Activated naive CD8-positive, alpha-beta T cell treated with anti-CD3 and anti-CD28 coated beads, Interleukin-2, amount 10 ng/mL, durations not matched to agents 7 days and 5 days (primary cell): ENCODE results near the gene ARRDC2. TPM values are rescaled to one million over a fixed set of nuclear protein-coding genes. Genes with fewer than 3 reads are reported as not detected.
"Not testable (repeated sequence)": the region's sequence is repeated elsewhere in the genome, so short reads cannot be mapped to it uniquely, and the experiment has no call there.

ENCODE experiments used
- ATAC-seq: fragments of 150-1000 bp; cut with Tn5 transposase; one replicate; pipeline ENCODE4 v1.10.0; 2021; ENCODE audit warnings: low read depth, moderate library complexity
- POLR2A ChIA-PET: fragments of 350-600 bp; sonication (Branson Sonifier 250); formaldehyde crosslinking; loops from one replicate; lab custom pipeline; 2021; ENCODE audit warnings: antibody characterized with exemption; lab: Charles Lee
- DNase-seq: peaks from one replicate; pipeline ENCODE4 v3.0.0; 2021
- H3K27ac Mint-ChIP-seq: one replicate; pipeline ENCODE4 v1.8.0; 2022; ENCODE audit warnings: mild to moderate bottlenecking, mixed read lengths
- H3K27me3 Mint-ChIP-seq: one replicate; pipeline ENCODE4 v1.8.0; 2022; ENCODE audit warnings: mild to moderate bottlenecking, moderate library complexity, mixed read lengths
- H3K36me3 Mint-ChIP-seq: one replicate; pipeline ENCODE4 v1.8.0; 2021; ENCODE audit warnings: mild to moderate bottlenecking, mixed read lengths
- H3K4me1 Mint-ChIP-seq: one replicate; pipeline ENCODE4 v1.8.0; 2021; ENCODE audit warnings: mixed read lengths
- H3K4me3 Mint-ChIP-seq: one replicate; pipeline ENCODE4 v1.8.0; 2022; ENCODE audit warnings: mild to moderate bottlenecking, moderate library complexity, mixed read lengths
- H3K9me3 Mint-ChIP-seq: one replicate; pipeline ENCODE4 v1.8.0; 2021; ENCODE audit warnings: mixed read lengths
- total RNA-seq, 2 experiments: library from RNA; stranded (reverse); gene quantifications; one replicate each; pipeline ENCODE4 v1.2.3, GENCODE V29; 2021

ARRDC2 gene
- total RNA-seq, 2 experiments from 2014 or later = 66.5 to 71.2 TPM

DNA sequence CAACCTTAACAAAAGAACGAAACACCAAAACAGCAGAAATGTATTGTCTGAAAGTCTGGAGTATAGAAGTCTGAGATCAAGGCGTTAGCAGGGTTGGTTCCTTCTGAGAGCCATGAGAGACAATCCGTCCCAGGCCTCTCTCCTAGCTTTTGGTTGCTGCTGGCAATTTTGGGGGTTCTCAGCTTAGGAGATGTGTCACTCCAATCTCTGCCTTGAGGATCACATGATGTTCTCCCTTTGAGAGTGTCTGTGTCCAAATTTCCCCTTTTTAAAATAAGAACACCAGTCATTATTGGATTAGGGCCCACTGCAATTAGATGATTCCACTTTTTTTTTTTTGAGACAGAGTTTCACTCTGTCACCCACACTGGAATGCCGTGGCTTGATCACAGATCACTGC, 30.9 kb upstream of the ARRDC2 start:
- Mint-ChIP-seq H3K4me3 (no peak overlapping the region), H3K27ac (no peak overlapping the region), H3K4me1 (peaks cover 3% of the 10 kb centered on the region), H3K27me3 (peaks cover 23% of the 10 kb centered on the region), H3K36me3 (no peaks in the 10 kb centered on the region), H3K9me3 (no peaks in the 10 kb centered on the region)
- no peak for DNase-seq
- POLR2A ChIA-PET = no interaction called here
- ATAC-seq = no peak

DNA sequence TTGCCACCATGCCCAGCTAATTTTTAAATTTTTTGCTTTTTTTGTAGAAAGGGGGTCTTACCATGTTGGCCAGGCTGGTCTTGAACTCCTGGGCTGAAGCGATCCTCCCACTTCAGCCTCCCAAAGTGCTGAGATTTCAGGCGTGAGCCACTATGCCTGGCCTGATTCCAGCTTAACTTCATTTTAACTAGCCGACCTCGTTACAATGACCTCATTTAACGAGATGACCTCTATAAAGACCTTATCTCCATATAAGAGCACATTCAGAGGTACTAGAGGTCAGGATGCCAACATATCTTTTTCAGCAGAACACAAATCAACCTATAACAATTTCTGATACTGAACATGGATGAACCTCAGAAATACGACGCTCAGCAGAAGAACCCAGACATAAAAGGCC, 30.5 kb upstream of the ARRDC2 start:
- H3K4me1 Mint-ChIP-seq = peaks cover 3% of the 10 kb centered on the region
- H3K36me3 Mint-ChIP-seq = no peaks in the 10 kb centered on the region
- POLR2A ChIA-PET = no interaction called here
- H3K4me3 Mint-ChIP-seq = no peak overlapping the region
- peaks cover 23% of the 10 kb centered on the region for H3K27me3 Mint-ChIP-seq
- DNase-seq (no peak), ATAC-seq (no peak)
- H3K27ac Mint-ChIP-seq = no peak overlapping the region
- no peaks in the 10 kb centered on the region for H3K9me3 Mint-ChIP-seq

DNA sequence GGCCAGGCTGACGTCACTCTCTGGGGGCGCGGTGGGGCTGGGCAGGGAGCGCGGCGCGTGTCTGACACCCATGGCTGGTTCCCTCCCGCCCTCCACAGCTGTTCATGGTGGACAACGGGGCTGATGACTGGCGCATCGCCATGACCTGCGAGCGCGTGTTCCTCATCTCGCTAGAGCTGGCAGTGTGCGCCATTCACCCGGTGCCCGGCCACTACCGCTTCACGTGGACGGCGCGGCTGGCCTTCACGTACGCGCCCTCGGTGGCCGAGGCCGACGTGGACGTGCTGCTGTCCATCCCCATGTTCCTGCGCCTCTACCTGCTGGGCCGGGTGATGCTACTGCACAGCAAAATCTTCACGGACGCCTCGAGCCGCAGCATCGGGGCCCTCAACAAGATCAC, 26.4 kb upstream of the ARRDC2 start:
- Mint-ChIP-seq H3K9me3 (no peaks in the 10 kb centered on the region), H3K27ac (no peak overlapping the region), H3K4me1 (peaks cover 11% of the 10 kb centered on the region), H3K4me3 (no peak overlapping the region), H3K27me3 (peaks cover 23% of the 10 kb centered on the region), H3K36me3 (no peaks in the 10 kb centered on the region)
- ATAC-seq (no peak), DNase-seq (no peak)
- POLR2A ChIA-PET = no interaction called here

DNA sequence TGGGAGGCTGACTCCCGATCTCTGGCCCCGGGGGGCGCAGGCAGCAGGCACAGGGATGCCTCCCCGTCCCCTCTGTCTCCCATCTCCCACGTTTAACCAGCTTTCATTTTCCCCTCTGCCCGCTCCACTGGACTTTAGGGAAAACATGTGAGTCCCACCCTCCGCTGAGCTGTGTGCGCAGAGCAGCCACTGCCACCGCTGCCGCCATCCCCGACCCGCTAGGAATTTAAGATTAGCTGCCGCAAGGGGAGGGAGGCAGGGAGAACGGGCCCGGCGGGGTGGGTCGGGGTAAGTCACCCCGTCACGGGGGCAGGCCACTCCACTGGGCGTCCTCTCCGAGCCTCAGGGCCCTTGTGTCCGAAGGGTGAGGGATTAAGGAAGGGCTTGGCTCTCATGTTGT, 25.5 kb upstream of the ARRDC2 start:
- Mint-ChIP-seq H3K4me1 (peaks cover 11% of the 10 kb centered on the region), H3K9me3 (no peaks in the 10 kb centered on the region)
- POLR2A ChIA-PET = no interaction called here

DNA sequence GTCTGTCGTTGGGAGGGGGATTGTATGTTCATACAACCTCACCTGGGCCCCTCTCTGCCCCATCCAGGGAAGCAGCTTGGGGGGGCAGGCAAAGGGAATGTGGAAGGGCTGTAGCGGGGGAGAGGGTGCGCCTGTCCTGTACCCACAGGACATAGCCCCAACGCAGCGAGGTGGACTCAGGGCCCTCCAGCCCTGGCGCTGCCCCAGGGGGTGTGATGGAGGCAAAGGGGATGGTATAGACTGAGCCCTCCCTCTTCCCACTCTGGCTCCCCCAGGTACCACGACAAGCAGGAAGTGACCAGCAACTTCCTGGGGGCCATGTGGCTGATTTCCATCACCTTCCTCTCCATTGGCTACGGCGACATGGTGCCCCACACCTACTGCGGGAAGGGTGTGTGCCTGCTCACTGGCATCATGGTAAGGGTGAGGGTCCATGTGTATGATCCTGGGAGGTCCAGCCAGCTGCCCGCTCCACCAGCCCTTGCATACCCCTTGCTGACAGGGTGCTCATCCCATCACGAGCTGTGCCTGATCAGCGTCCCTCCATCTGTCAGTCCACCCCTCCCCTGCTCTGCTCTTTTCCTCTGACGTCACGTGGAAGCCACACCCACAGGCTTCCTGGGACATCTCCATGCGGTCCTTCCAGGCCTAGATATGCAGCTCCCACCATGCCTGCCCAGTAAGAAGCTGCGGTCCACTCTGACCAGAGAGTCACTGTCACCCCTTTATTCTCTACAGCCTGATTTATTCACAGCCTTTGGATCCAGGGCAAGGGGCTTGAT, 22.7 kb upstream of the ARRDC2 start:
- ATAC-seq = no peak
- Mint-ChIP-seq H3K4me1 (peaks cover 8% of the 10 kb centered on the region), H3K27me3 (peaks cover 7% of the 10 kb centered on the region), H3K9me3 (no peaks in the 10 kb centered on the region), H3K4me3 (no peak overlapping the region), H3K27ac (no peak overlapping the region), H3K36me3 (no peaks in the 10 kb centered on the region)
- POLR2A ChIA-PET = interaction anchor here (0.6 kb wide), 1 partner anchor 38 kb away, joined by 3 read pairs; no protein-coding TSS in a partner anchor
- DNase-seq = no peak

More for the DNA sequence above, 25.5 kb upstream of the ARRDC2 start:
- H3K36me3 Mint-ChIP-seq = no peaks in the 10 kb centered on the region
- H3K27ac Mint-ChIP-seq = no peak overlapping the region
- no peak overlapping the region for H3K4me3 Mint-ChIP-seq
- peaks cover 22% of the 10 kb centered on the region for H3K27me3 Mint-ChIP-seq
- ATAC-seq (no peak), DNase-seq (no peak)

DNA sequence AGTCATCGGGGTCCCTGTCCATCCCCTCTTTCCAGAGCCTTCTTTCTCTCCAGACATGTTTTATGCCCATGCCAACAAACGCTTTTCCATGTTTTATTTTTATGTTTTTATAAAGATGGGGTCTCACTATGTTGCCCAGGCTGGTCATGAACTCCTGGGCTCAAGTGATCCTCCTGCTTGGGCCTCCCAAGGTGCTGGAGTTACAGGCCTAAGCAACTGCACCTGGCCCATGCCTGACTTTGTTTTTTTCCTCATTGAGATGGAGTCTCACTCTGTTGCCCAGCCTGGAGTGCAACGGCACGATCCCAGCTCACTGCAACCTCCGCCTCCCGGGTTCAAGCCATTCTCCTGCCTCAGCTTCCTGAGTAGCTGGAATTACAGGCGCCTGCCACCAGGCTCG, 21.4 kb upstream of the ARRDC2 start:
- H3K9me3 Mint-ChIP-seq, POLR2A ChIA-PET, H3K4me1 Mint-ChIP-seq, H3K27ac Mint-ChIP-seq, ATAC-seq, H3K36me3 Mint-ChIP-seq, DNase-seq, H3K27me3 Mint-ChIP-seq, H3K4me3 Mint-ChIP-seq: not testable (repeated sequence)

DNA sequence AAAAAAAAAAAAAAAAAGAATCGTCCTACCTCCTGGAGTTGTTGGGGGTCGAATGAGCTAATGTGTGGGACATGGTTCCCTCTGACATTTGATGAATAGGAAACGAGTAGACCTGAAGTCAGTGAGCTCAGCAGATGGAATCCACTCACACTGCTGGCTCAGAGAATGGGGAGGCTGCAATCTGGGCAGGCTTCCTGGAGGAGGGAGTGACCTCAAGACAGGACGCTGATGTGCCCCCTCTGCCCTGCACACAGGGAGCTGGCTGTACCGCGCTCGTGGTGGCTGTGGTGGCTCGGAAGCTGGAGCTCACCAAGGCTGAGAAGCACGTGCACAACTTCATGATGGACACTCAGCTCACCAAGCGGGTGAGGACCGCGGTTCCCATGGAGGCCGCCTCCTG, 19.8 kb upstream of the ARRDC2 start:
- Mint-ChIP-seq H3K9me3 (no peaks in the 10 kb centered on the region), H3K4me3 (no peak overlapping the region), H3K4me1 (peaks cover 8% of the 10 kb centered on the region), H3K27me3 (no peaks in the 10 kb centered on the region), H3K27ac (no peak overlapping the region), H3K36me3 (no peaks in the 10 kb centered on the region)
- DNase-seq (no peak), ATAC-seq (no peak)
- POLR2A ChIA-PET = interaction anchor here (0.7 kb wide), 1 partner anchor 138 kb away, joined by 5 read pairs; no protein-coding TSS in a partner anchor

DNA sequence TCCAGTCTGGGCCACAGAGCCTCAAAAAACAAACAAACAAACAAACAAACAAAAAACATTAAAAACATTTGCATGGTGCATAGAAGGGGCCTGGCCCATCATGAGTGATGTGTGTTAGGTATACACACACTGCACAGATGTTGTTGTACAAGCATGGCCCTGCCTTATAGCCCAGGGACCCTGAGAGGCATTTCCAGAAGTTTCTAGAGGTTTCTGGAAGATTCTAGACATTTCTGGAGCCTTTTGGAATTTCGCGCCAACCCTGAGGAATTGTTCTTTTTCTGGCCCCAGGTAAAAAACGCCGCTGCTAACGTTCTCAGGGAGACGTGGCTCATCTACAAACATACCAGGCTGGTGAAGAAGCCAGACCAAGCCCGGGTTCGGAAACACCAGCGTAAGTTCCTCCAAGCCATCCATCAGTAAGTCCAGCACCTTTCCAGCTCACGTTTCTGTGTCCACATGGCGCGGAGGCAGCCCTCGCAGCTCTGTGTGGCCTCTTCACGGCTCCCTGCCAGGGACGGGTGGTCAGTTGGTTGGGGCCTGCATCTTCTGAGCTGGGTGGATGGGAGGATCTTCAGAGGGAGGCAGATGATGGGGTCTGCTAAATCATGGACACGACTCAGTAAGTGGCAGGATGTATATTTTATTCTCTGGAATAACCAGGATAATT, 18.4 kb upstream of the ARRDC2 start:
- H3K36me3 Mint-ChIP-seq = no peaks in the 10 kb centered on the region
- H3K9me3 Mint-ChIP-seq = no peaks in the 10 kb centered on the region
- H3K4me1 Mint-ChIP-seq = peaks cover 8% of the 10 kb centered on the region
- DNase-seq (no peak), ATAC-seq (no peak)
- POLR2A ChIA-PET = no interaction called here
- no peaks in the 10 kb centered on the region for H3K27me3 Mint-ChIP-seq
- no peak overlapping the region for H3K27ac Mint-ChIP-seq
- no peak overlapping the region for H3K4me3 Mint-ChIP-seq

DNA sequence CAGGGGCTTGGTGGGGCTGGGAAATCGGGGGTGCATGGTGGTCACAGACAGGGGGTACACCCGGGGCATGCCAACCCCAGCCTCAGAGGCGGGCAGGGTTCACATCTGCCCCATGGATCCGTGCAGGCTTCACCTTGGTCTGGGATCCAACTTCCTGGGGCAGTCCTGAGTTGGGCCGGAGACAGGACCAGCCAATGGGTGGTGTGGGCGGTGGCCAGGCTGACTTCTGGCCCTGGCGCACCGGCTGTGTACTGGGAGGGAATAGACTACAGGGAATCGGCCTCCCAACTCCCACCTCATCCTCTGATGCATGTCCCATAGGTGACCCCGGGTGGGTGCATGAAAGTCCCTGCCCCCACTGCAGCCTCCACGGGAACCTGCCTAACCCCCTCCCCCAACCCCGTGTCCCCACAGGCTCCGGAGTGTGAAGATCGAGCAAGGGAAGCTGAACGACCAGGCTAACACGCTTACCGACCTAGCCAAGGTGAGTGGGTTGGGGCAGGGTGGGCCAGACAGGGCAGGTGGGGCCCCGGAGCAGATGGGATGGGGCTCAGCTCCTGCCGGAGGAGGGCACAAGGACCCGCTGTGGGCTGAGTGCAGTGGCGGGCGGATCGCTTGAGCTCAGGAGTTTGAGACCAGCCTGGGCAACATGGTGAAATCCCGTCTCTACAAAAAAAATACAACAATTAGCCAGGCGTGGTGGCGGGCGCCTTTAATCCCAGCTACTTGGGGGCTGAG, 14.7 kb upstream of the ARRDC2 start:
- POLR2A ChIA-PET = interaction anchor here (1.2 kb wide), 1 partner anchor 60 kb away, joined by 3 read pairs; the partner anchor contains the start of gene CCDC124
- ATAC-seq = no peak

DNA sequence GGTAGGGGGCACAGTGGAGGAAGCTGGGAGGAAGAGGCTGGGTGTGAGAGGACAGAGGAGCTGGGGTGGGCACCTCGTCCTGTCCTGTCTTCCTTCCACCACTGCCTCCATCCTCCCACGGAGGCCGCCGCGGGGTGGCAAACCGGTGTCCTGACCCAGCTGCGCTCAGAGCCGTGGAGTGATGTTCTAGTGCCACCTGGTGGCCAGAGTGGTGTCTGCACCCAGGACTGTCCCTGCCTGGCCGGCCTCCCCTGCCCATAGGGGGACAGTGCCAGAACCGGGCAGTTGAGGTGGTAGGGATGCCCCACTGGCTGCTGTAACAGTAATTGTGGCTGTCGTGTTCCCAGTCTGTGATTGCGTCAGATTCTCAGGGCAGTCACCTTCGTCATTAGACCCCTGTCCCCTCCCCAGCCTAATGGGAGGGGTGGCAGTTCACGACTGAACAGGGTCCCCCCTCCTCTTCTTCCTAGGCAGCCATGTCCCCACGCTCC, 11.1 kb upstream of the ARRDC2 start:
- ATAC-seq (peak; percentile 48), DNase-seq (peak; percentile 91)
- POLR2A ChIA-PET = interaction anchor here (0.9 to 2.8 kb wide), 2 partner anchors 51 to 59 kb away, joined by 5 to 9 read pairs; no protein-coding TSS in a partner anchor
- peaks cover 9% of the 10 kb centered on the region for H3K27me3 Mint-ChIP-seq
- H3K4me3 Mint-ChIP-seq = no peak overlapping the region
- H3K36me3 Mint-ChIP-seq = peaks cover 2% of the 10 kb centered on the region
- peaks cover 7% of the 10 kb centered on the region for H3K4me1 Mint-ChIP-seq
- H3K27ac Mint-ChIP-seq = no peak overlapping the region
- H3K9me3 Mint-ChIP-seq = no peaks in the 10 kb centered on the region

More for the DNA sequence above, 14.7 kb upstream of the ARRDC2 start:
- H3K9me3 Mint-ChIP-seq = no peaks in the 10 kb centered on the region
- H3K36me3 Mint-ChIP-seq = no peaks in the 10 kb centered on the region
- H3K4me3 Mint-ChIP-seq = no peak overlapping the region
- no peak overlapping the region for H3K27ac Mint-ChIP-seq
- DNase-seq = no peak
- H3K27me3 Mint-ChIP-seq = peaks cover 9% of the 10 kb centered on the region
- peaks cover 2% of the 10 kb centered on the region for H3K4me1 Mint-ChIP-seq

DNA sequence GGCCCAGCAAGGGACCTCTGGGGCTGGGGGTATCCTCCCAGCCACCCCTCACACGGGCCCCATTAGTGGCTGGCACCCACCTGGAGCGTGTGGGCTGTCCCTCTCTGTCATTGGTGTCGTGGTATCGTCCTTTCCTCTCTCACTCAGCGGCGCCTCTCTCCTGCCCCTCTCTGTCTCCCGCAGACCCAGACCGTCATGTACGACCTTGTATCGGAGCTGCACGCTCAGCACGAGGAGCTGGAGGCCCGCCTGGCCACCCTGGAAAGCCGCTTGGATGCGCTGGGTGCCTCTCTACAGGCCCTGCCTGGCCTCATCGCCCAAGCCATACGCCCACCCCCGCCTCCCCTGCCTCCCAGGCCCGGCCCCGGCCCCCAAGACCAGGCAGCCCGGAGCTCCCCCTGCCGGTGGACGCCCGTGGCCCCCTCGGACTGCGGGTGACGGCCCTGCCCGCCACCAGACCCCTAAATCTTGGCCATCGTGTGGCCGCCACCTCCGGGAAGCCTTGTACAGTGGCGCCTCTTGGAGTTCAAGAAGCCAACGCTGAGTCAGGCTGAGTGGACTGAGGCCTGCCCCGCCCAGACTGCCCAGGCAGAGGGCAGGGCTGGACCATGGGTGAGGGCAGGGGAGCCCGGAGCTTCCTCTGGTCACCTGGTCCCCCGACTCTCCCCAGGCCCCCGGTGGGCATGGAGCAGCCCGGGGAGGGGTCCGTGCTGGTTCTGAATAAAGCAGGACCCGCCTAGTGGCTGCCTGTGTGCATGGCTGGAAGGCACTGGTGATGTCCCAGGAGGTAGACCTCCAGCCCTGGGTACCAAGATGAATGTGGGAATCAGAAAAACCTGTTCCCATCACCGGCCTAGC, 9.8 kb upstream of the ARRDC2 start:
- DNase-seq = peak; percentile 49
- POLR2A ChIA-PET = interaction anchor here (0.6 to 0.8 kb wide), 2 partner anchors 63 to 410 kb away, joined by 3 read pairs; no protein-coding TSS in a partner anchor
- H3K27me3 Mint-ChIP-seq = peaks cover 9% of the 10 kb centered on the region
- ATAC-seq = no peak
- H3K4me1 Mint-ChIP-seq = peaks cover 9% of the 10 kb centered on the region
- H3K9me3 Mint-ChIP-seq = no peaks in the 10 kb centered on the region
- H3K36me3 Mint-ChIP-seq = peaks cover 2% of the 10 kb centered on the region
- no peak overlapping the region for H3K4me3 Mint-ChIP-seq
- no peak overlapping the region for H3K27ac Mint-ChIP-seq

DNA sequence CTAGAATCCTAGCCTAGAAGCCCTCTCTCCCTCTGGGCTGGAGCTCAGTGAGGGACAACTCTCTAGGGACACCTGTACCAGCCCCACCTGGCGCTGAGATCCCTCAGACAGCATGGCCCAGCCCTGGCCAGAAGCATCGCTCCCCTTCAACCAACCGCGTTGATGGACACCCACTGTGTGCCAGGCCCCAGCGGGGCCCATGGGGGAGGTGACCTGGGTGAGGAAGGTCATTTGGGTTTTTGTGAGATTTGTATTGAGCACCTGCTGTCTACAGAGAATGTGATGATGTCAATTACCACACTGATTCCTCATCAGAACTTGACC, 9.2 kb upstream of the ARRDC2 start:
- ATAC-seq (no peak), DNase-seq (no peak)
- Mint-ChIP-seq H3K27me3 (peaks cover 9% of the 10 kb centered on the region), H3K27ac (no peak overlapping the region), H3K4me3 (no peak overlapping the region), H3K4me1 (peaks cover 9% of the 10 kb centered on the region), H3K36me3 (peaks cover 2% of the 10 kb centered on the region), H3K9me3 (no peaks in the 10 kb centered on the region)
- POLR2A ChIA-PET = no interaction called here
